ENCODE results near the gene TBC1D2B. TPM values are rescaled to one million over a fixed set of nuclear protein-coding genes. Genes with fewer than 3 reads are reported as not detected.
A peak's percentile ranks its signal among the peaks of the same experiment; 100 is the strongest.
"Not testable (repeated sequence)": the region's sequence is repeated elsewhere in the genome, so short reads cannot be mapped to it uniquely, and the experiment has no call there.

Gene TBC1D2B
- total RNA-seq, 1 experiment from 2014 or later = 17.6 TPM

- no peaks in the 10 kb centered on the region; a peak in 1 of 5 replicates for H3K9me3 Mint-ChIP-seq
- peak overlapping the region in 2 of 3 experiments; percentile 33 to 52; a peak in 4 of 7 replicates for H3K27ac Mint-ChIP-seq
- Histone ChIP-seq H3K27me3 (ENCODE audit: insufficient read depth, low read length) (no peaks in the 10 kb centered on the region), H4K8ac (replicated peaks; ENCODE audit: insufficient read length, low read depth, low read length) (no peak overlapping the region), H3K27ac (ENCODE audit: insufficient read length, low read depth, low read length) (no peak overlapping the region), H3K23me2 (ENCODE audit: insufficient read length, low read depth, low read length, poor library complexity, severe bottlenecking) (no peaks in the 10 kb centered on the region), H3K9ac (ENCODE audit: extremely low read depth, insufficient read length, low read length) (no peak overlapping the region), H2AK5ac (ENCODE audit: insufficient read length, low read length) (no peak overlapping the region), H3K23ac (ENCODE audit: insufficient read length, low read depth, low read length) (no peak overlapping the region), H2BK20ac (ENCODE audit: low read depth, low read length, poor library complexity, severe bottlenecking) (no peak overlapping the region), H3K4ac (ENCODE audit: low read depth, low read length) (no peak overlapping the region), H2BK12ac (ENCODE audit: insufficient read length, low read depth, low read length) (no peak overlapping the region), H3K4me2 (ENCODE audit: insufficient read depth, insufficient read length, low read length) (no peak overlapping the region), H3K56ac (ENCODE audit: insufficient read length, low read depth, low read length) (no peak overlapping the region), H3T11ph (ENCODE audit: low read length) (no peak overlapping the region), H3K18ac (ENCODE audit: insufficient read length, low read depth, low read length) (no peak overlapping the region), H3K14ac (ENCODE audit: insufficient read depth, low read length) (no peak overlapping the region), H3K9me3 (ENCODE audit: control insufficient read depth, low read depth, low read length) (no peaks in the 10 kb centered on the region), H4K5ac (ENCODE audit: insufficient read length, low read depth, low read length) (no peak overlapping the region), H4K20me1 (ENCODE audit: control insufficient read depth, insufficient read depth, insufficient read length) (no peaks in the 10 kb centered on the region), H2BK15ac (ENCODE audit: low read depth, low read length) (no peak overlapping the region), H3K79me2 (ENCODE audit: insufficient read depth, low read length) (no peaks in the 10 kb centered on the region), H4K91ac (ENCODE audit: insufficient read length, low read depth, low read length) (no peak overlapping the region), H3K79me1 (ENCODE audit: insufficient read depth, low read depth, low read length, poor library complexity, severe bottlenecking) (no peaks in the 10 kb centered on the region), H3K4me1 (ENCODE audit: insufficient read depth, low read length) (no peaks in the 10 kb centered on the region), H2BK5ac (ENCODE audit: insufficient read length, low read length) (no peak overlapping the region), H2BK120ac (ENCODE audit: low read depth, low read length, poor library complexity, severe bottlenecking) (no peak overlapping the region), H2AFZ (ENCODE audit: low read length) (no peak overlapping the region)
- H3K4me3 Mint-ChIP-seq = no peak overlapping the region
- peaks cover 11 to 28% of the 10 kb centered on the region in 2 experiments for H3K4me1 Mint-ChIP-seq
- TF ChIP-seq CTCF (conservative IDR thresholded peaks at IDR 0.05) = no peak
- H3K27me3 Mint-ChIP-seq (ENCODE audit: low read depth) = peaks cover 2% of the 10 kb centered on the region
- no peaks in the 10 kb centered on the region for H3K36me3 Mint-ChIP-seq (ENCODE audit: insufficient read depth in 1 of 3, low read depth in 3 of 3)
- DNase-seq = no peak
- WGBS (ENCODE audit: extremely low coverage, insufficient read length, low lambda C conversion rate) = no CpG with 5 or more reads among the region's 34 CpGs
Measured at GRCh38 chr15:77988347-77989295, 88.9 kb downstream of the TBC1D2B start.

GRCh38 chr15:77987765-77988136, 89.8 kb downstream of the TBC1D2B start:
- not testable (repeated sequence) for H3K4me1 ChIP-seq (ENCODE audit: insufficient read depth, low read length); H3K56ac ChIP-seq (ENCODE audit: insufficient read length, low read depth, low read length); H3T11ph ChIP-seq (ENCODE audit: low read length); H3K79me2 ChIP-seq (ENCODE audit: insufficient read depth, low read length); H3K9me3 ChIP-seq (ENCODE audit: control insufficient read depth, low read depth, low read length); H4K5ac ChIP-seq (ENCODE audit: insufficient read length, low read depth, low read length); H2BK20ac ChIP-seq (ENCODE audit: low read depth, low read length, poor library complexity, severe bottlenecking); H2BK5ac ChIP-seq (ENCODE audit: insufficient read length, low read length); H3K23me2 ChIP-seq (ENCODE audit: insufficient read length, low read depth, low read length, poor library complexity, severe bottlenecking); H2AK5ac ChIP-seq (ENCODE audit: insufficient read length, low read length); H3K4ac ChIP-seq (ENCODE audit: low read depth, low read length); H3K23ac ChIP-seq (ENCODE audit: insufficient read length, low read depth, low read length); H2BK15ac ChIP-seq (ENCODE audit: low read depth, low read length); H3K4me2 ChIP-seq (ENCODE audit: insufficient read depth, insufficient read length, low read length); H3K36me3 Mint-ChIP-seq (ENCODE audit: insufficient read depth in 1 of 3, low read depth in 3 of 3); H3K27me3 ChIP-seq (ENCODE audit: insufficient read depth, low read length); H4K91ac ChIP-seq (ENCODE audit: insufficient read length, low read depth, low read length); H2BK12ac ChIP-seq (ENCODE audit: insufficient read length, low read depth, low read length); H3K4me3 Mint-ChIP-seq; H3K79me1 ChIP-seq (ENCODE audit: insufficient read depth, low read depth, low read length, poor library complexity, severe bottlenecking); H2AFZ ChIP-seq (ENCODE audit: low read length); H4K8ac ChIP-seq (replicated peaks; ENCODE audit: insufficient read length, low read depth, low read length); H3K27ac ChIP-seq (ENCODE audit: insufficient read length, low read depth, low read length); H3K9ac ChIP-seq (ENCODE audit: extremely low read depth, insufficient read length, low read length); H3K9me3 Mint-ChIP-seq; H3K18ac ChIP-seq (ENCODE audit: insufficient read length, low read depth, low read length); H3K14ac ChIP-seq (ENCODE audit: insufficient read depth, low read length); H4K20me1 ChIP-seq (ENCODE audit: control insufficient read depth, insufficient read depth, insufficient read length); H3K27ac Mint-ChIP-seq; H2BK120ac ChIP-seq (ENCODE audit: low read depth, low read length, poor library complexity, severe bottlenecking); H3K27me3 Mint-ChIP-seq (ENCODE audit: low read depth); DNase-seq
- WGBS (ENCODE audit: extremely low coverage, insufficient read length, low lambda C conversion rate) = no CpG with 5 or more reads among the region's 15 CpGs
- peaks cover 15 to 32% of the 10 kb centered on the region in 2 experiments for H3K4me1 Mint-ChIP-seq

Data from H9 (cell line).